ENCODE measurements around the gene S100A10.

S100A10 gene

DNA sequence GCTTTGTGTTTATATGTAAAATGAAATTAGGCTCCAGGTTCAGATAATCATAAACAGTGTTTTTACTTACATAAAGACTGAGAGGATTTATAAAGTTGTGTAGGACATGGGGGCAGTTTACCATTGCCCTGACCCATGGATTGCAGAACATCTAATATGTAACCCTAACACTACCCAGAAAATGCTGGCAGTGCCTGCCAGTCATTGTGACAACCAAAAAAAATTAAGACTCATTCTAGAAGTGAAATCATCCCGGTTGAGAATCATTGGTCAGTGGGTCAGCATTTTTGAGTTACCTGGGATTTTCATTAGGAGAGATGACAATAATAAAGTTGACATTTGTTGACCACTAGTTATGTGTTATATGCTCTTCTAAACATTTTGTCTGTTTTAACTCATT is 53.1 kb downstream of the S100A10 start:
- H3K9me3 Mint-ChIP-seq, result no peaks in the 10 kb centered on the region
- peak overlapping the region in 1 of 3 experiments; percentile 30 for H3K27ac Mint-ChIP-seq
- TF ChIP-seq, protein P1, sequence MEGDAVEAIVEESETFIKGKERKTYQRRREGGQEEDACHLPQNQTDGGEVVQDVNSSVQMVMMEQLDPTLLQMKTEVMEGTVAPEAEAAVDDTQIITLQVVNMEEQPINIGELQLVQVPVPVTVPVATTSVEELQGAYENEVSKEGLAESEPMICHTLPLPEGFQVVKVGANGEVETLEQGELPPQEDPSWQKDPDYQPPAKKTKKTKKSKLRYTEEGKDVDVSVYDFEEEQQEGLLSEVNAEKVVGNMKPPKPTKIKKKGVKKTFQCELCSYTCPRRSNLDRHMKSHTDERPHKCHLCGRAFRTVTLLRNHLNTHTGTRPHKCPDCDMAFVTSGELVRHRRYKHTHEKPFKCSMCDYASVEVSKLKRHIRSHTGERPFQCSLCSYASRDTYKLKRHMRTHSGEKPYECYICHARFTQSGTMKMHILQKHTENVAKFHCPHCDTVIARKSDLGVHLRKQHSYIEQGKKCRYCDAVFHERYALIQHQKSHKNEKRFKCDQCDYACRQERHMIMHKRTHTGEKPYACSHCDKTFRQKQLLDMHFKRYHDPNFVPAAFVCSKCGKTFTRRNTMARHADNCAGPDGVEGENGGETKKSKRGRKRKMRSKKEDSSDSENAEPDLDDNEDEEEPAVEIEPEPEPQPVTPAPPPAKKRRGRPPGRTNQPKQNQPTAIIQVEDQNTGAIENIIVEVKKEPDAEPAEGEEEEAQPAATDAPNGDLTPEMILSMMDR (IDR thresholded peaks at IDR 0.05; ENCODE audit: unreplicated experiment in 3 of 3), result no peak
- H3K36me3 Mint-ChIP-seq (ENCODE audit: low read depth), result no peaks in the 10 kb centered on the region
- no peak overlapping the region for H3K4me3 Mint-ChIP-seq
- H3K27me3 Mint-ChIP-seq (ENCODE audit: low read depth), result peaks cover 5% of the 10 kb centered on the region
- H3K4me1 Mint-ChIP-seq, result peaks cover 12% of the 10 kb centered on the region

DNA sequence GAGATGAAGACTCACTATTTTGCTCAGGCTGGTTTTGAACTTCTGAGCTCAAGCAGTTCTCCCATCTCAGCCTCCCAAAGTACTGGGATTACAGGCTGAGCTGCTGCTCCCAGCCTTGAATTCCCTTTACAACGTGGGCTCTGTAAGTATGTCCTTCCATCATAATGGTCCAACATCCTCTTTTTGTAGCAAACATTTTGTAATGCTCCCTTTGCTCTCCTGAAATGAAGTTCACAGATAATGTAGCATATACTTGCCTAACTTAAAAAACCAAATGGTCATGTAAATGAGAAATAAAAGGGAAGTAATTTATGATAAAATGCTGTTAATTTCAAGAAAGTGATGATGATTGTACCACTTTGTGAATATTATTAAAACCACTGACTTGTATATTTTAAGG is 53.9 kb downstream of the S100A10 start:
- TF ChIP-seq, protein P1 (IDR thresholded peaks at IDR 0.05; ENCODE audit: unreplicated experiment in 3 of 3), result no peak
- no peaks in the 10 kb centered on the region for H3K9me3 Mint-ChIP-seq
- no peaks in the 10 kb centered on the region for H3K36me3 Mint-ChIP-seq (ENCODE audit: low read depth)
- H3K27me3 Mint-ChIP-seq (ENCODE audit: low read depth), result peaks cover 13% of the 10 kb centered on the region
- no peak overlapping the region for H3K27ac Mint-ChIP-seq
- H3K4me3 Mint-ChIP-seq, result no peak overlapping the region
- H3K4me1 Mint-ChIP-seq, result peaks cover 19% of the 10 kb centered on the region

DNA sequence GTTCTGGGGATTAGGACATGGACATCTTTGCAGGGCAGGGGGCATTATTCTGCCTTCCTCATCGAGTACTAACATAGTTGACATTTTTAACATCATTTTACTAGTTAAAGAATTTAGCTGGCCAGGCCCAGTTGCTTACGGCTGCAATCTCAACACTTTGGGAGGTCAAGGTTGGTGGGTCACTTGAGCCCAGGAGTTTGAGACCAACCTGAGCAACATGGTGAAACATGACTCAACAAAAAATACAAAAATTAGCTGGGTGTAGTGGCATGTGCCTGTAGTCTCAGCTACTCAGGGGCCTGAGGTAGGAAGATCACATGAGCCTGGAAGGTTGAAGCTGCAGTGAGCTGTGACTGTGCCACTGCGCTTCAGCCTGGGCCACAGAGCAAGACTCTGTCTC is 54.5 kb downstream of the S100A10 start:
- TF ChIP-seq, protein P1 (IDR thresholded peaks at IDR 0.05; ENCODE audit: unreplicated experiment in 3 of 3), result no peak
- Mint-ChIP-seq H3K9me3 (no peaks in the 10 kb centered on the region), H3K36me3 (ENCODE audit: low read depth) (no peaks in the 10 kb centered on the region), H3K27ac (no peak overlapping the region), H3K4me1 (peaks cover 20% of the 10 kb centered on the region), H3K27me3 (ENCODE audit: low read depth) (peaks cover 11% of the 10 kb centered on the region), H3K4me3 (no peak overlapping the region)

DNA sequence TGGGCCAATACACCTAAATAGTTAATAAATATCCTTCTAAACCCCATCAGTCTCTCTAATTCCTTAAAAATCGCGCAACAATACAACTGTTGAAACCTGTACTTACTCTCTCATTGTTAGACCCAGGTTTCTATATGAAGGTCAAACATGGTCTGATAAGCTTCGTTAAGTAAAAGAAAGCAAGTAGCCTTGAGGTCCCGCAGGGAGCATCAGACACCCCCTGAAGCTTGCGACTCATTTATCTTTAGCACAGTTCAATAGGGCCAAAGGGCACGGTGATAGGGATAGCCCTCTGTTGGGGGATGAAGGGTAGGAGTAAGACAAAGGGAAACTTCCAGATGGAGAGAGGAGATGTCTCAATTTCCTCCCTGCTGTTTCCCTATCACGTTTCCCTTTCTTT is 57.0 kb downstream of the S100A10 start:
- peak overlapping the region; percentile 42 to 75 (median 47) for H3K27ac Mint-ChIP-seq
- H3K27me3 Mint-ChIP-seq (ENCODE audit: low read depth), result peaks cover 16% of the 10 kb centered on the region
- TF ChIP-seq, protein P1 (IDR thresholded peaks at IDR 0.05; ENCODE audit: unreplicated experiment in 3 of 3), result no peak
- H3K9me3 Mint-ChIP-seq, result no peaks in the 10 kb centered on the region
- H3K4me1 Mint-ChIP-seq, result peaks cover 20% of the 10 kb centered on the region
- peak overlapping the region in 2 of 3 experiments; percentile 1 to 2 for H3K4me3 Mint-ChIP-seq
- H3K36me3 Mint-ChIP-seq (ENCODE audit: low read depth), result no peaks in the 10 kb centered on the region

DNA sequence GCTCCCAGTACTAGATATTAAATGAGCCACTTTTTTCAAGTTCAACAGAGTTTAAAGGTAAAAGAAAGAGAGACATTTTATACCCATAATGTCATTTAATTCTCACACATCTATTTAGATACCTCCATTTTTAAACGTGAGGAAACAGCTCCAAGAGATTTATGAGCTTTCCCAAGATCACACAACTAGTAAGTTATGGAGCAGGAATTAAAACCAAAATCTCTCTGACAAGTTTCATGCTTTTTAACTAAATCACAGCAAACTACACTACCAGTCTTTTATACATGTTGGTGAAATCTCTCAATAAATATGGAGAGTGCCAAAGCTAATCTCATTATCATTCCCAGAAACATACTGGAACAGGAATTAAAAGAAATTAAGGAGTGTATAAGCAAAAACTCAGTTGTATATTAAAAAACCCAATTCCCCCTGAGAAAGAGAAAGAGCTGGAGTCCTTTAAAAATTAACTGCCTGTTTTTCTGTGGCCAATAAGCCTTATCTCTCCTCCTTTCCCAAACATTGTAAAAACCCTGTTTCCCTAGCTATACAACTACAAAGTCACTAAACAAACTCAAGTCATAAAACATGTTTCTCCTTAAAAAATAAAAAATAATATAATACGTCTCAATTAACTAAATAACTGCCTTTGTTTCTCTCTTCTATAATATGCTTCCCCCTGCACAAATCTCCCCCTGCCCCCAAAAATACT is 57.6 kb downstream of the S100A10 start:
- Mint-ChIP-seq H3K4me3 (peak overlapping the region in 2 of 3 experiments; percentile 1 to 2), H3K4me1 (peaks cover 15% of the 10 kb centered on the region), H3K27ac (peak overlapping the region; percentile 42 to 75 (median 47)), H3K27me3 (ENCODE audit: low read depth) (peaks cover 17% of the 10 kb centered on the region), H3K9me3 (no peaks in the 10 kb centered on the region), H3K36me3 (ENCODE audit: low read depth) (no peaks in the 10 kb centered on the region)
- TF ChIP-seq, protein P1 (IDR thresholded peaks at IDR 0.05; ENCODE audit: unreplicated experiment in 3 of 3), result no peak

DNA sequence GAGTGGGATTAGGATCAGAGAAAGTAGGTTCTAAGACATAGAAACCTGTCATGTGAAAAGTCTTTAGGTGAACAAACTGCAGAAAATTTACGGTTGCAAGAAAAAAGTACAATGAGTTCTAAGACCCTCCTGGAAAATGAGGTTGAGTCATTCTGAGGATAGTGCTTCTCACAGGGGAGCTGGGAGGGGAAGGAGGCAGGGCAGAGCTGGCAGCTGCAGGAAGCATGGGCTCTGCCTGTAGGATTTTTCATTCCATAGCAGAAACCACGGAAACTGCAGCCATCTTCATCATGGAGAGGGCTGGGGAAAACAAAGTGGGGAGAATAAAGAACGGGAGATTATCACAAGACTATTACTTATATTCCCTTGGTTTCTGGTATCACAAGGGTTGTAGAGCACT is 58.5 kb downstream of the S100A10 start:
- H3K4me1 Mint-ChIP-seq, result peaks cover 15% of the 10 kb centered on the region
- TF ChIP-seq, protein P1 (IDR thresholded peaks at IDR 0.05; ENCODE audit: unreplicated experiment in 3 of 3), result no peak
- H3K36me3 Mint-ChIP-seq (ENCODE audit: low read depth), result no peaks in the 10 kb centered on the region
- H3K9me3 Mint-ChIP-seq, result peaks cover 4% of the 10 kb centered on the region
- peaks cover 20% of the 10 kb centered on the region for H3K27me3 Mint-ChIP-seq (ENCODE audit: low read depth)
- peak overlapping the region; percentile 47 to 91 (median 75) for H3K27ac Mint-ChIP-seq
- H3K4me3 Mint-ChIP-seq, result peak overlapping the region in 1 of 3 experiments; percentile 23
